OCI-LY3 (cell line): ENCODE data around the gene FOXO1.
A peak's percentile ranks its signal among the peaks of the same experiment; 100 is the strongest.

Source experiments
- H2AFZ ChIP-seq: fragments of 200-600, 300-600 bp; shearing (Covaris generic); 2 replicates; pipeline ENCODE4 v1.6.0; 2014; ENCODE audit warnings: antibody characterized with exemption, low read depth, low read length
- H3K27ac ChIP-seq: fragments of 200-600, 300-600 bp; sonication (generic); 2 replicates; pipeline ENCODE4 v1.5.1; 2014; ENCODE audit warnings: mild to moderate bottlenecking, low read length, moderate library complexity, mixed read lengths
- H3K27me3 ChIP-seq: fragments of 200-600, 300-600 bp; sonication (generic); 2 replicates; pipeline ENCODE4 v1.6.1; 2014; ENCODE audit warnings: low read depth, low read length, mixed read lengths
- H3K36me3 ChIP-seq: fragments of 200-600, 300-600 bp; sonication (generic); replicated peaks from 2 replicates; pipeline ENCODE3; 2014; ENCODE audit warnings: low read depth, low read length, mixed read lengths
- H3K4me1 ChIP-seq: fragments of 300-600, 200-600 bp; sonication (generic); 2 replicates; pipeline ENCODE4 v1.6.1; 2014; ENCODE audit warnings: low read length, mixed read lengths
- H3K4me2 ChIP-seq: fragments of 200-600, 300-600 bp; sonication (generic); 2 replicates; pipeline ENCODE4 v1.6.1; 2014; ENCODE audit warnings: low read length, mixed read lengths
- H3K4me3 ChIP-seq: fragments of 300-600, 200-600 bp; sonication (generic); 2 replicates; pipeline ENCODE4 v1.5.1; 2014; ENCODE audit warnings: antibody characterized with exemption, mild to moderate bottlenecking, low read length, moderate library complexity
- H3K79me2 ChIP-seq: fragments of 300-600, 200-600 bp; shearing (Covaris generic); 2 replicates; pipeline ENCODE4 v1.6.1; 2014; ENCODE audit warnings: mild to moderate bottlenecking, low read length, mixed read lengths
- H3K9ac ChIP-seq: fragments of 300-600, 200-600 bp; shearing (Covaris generic); 2 replicates; pipeline ENCODE4 v1.6.0; 2014; ENCODE audit warnings: mild to moderate bottlenecking, low read length, moderate library complexity
- H3K9me3 ChIP-seq: fragments of 200-600, 300-600 bp; shearing (Covaris generic); 2 replicates; pipeline ENCODE4 v1.6.1; 2014; ENCODE audit warnings: low read length, mixed read lengths; ENCODE audit not compliant: insufficient read depth
- H4K20me1 ChIP-seq: fragments of 200-600, 300-600 bp; sonication (generic); 2 replicates; pipeline ENCODE4 v1.6.1; 2016; ENCODE audit warnings: low read length, mixed read lengths; ENCODE audit not compliant: insufficient read depth
- EZH2phosphoT487 ChIP-seq: fragments of 200-600 bp; shearing (Covaris generic); IDR thresholded peaks from 2 replicates; pipeline ENCODE4 v1.6.1; 2018; ENCODE audit warnings: antibody characterized with exemption, mixed run types, low read depth
- TF ChIP-seq, protein P1 (sequence below): fragments of 200-600, 300-600 bp; sonication (generic); IDR thresholded peaks from 2 replicates; pipeline ENCODE4 v1.5.1; 2014; ENCODE audit warnings: antibody characterized with exemption, low read length, low read depth

FOXO1 gene

DNA sequence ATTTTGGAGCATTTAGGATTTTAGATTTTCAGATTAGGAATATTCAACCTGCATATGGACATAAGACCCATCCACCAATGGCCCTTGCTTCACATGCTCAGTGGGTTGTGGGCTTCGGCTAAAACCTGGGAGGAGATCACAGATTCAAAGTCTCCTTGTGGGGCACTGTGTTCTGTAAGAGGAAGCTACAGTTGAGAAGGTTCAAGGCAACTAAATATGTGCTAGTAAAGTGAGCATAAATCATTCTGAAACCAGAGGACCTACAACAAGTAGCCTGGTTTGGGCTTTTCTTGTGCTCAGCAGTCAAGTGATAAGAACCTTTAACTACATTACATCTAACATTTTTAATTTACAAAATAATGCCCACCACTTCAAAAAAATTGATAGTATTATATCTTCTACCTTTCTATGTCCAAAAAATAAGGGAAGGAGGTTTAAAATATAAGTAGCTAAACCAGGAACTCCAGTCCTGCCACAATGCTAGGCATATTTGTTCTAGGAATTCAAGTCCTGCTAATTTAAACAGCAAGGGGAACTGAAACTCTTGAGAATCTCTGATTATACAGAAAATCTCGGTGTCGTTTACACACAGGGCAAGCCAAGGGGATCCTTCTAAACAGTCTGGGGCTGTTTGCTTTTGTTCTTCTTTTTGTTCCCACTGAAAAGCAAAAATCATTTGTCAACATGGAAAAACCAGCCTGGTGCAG lies 36.6 kb downstream of the FOXO1 start:
- peaks cover 79% of the 10 kb centered on the region for H4K20me1 ChIP-seq
- TF ChIP-seq, protein P1, sequence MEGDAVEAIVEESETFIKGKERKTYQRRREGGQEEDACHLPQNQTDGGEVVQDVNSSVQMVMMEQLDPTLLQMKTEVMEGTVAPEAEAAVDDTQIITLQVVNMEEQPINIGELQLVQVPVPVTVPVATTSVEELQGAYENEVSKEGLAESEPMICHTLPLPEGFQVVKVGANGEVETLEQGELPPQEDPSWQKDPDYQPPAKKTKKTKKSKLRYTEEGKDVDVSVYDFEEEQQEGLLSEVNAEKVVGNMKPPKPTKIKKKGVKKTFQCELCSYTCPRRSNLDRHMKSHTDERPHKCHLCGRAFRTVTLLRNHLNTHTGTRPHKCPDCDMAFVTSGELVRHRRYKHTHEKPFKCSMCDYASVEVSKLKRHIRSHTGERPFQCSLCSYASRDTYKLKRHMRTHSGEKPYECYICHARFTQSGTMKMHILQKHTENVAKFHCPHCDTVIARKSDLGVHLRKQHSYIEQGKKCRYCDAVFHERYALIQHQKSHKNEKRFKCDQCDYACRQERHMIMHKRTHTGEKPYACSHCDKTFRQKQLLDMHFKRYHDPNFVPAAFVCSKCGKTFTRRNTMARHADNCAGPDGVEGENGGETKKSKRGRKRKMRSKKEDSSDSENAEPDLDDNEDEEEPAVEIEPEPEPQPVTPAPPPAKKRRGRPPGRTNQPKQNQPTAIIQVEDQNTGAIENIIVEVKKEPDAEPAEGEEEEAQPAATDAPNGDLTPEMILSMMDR, result no peak
- H3K4me2 ChIP-seq, result peak overlapping the region; percentile 71
- no peaks in the 10 kb centered on the region for H3K27me3 ChIP-seq
- peaks cover 88% of the 10 kb centered on the region for H3K79me2 ChIP-seq
- H3K4me1 ChIP-seq, result peaks cover 52% of the 10 kb centered on the region
- H3K9me3 ChIP-seq, result no peaks in the 10 kb centered on the region
- H3K36me3 ChIP-seq, result peaks cover 5% of the 10 kb centered on the region
- no peak overlapping the region for H2AFZ ChIP-seq
- no peak overlapping the region for H3K9ac ChIP-seq
- peak overlapping the region; percentile 63 for H3K27ac ChIP-seq
- H3K4me3 ChIP-seq, result peak overlapping the region; percentile 46

DNA sequence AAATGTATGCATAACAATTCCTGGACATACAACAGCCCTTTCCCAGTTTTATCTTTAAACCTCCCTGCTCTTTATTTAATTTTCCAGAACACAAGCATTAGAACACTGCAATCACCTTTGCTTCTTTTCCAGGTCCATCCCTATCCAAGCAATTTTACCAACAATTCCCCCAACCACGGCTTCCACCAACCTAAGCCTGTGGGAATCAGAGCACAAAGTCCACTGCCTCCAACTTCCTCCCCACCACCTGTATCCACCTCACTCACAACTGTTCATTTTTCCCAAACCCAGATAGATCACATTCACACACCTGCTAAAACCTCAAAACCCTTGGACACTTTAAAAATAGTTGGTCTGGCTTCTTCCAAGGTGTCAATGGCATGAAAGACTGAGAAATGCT lies 39.5 kb downstream of the FOXO1 start:
- peak overlapping the region; percentile 25 for H3K4me2 ChIP-seq
- no peaks in the 10 kb centered on the region for H3K27me3 ChIP-seq
- TF ChIP-seq EZH2phosphoT487, result no peak
- TF ChIP-seq, protein P1, result no peak
- no peaks in the 10 kb centered on the region for H3K9me3 ChIP-seq
- H4K20me1 ChIP-seq, result peaks cover 88% of the 10 kb centered on the region
- H3K36me3 ChIP-seq, result peaks cover 5% of the 10 kb centered on the region
- H3K4me1 ChIP-seq, result peaks cover 56% of the 10 kb centered on the region
- H3K79me2 ChIP-seq, result peaks cover 88% of the 10 kb centered on the region
- no peak overlapping the region for H2AFZ ChIP-seq
- H3K4me3 ChIP-seq, result no peak overlapping the region
- H3K9ac ChIP-seq, result no peak overlapping the region
- H3K27ac ChIP-seq, result no peak overlapping the region

DNA sequence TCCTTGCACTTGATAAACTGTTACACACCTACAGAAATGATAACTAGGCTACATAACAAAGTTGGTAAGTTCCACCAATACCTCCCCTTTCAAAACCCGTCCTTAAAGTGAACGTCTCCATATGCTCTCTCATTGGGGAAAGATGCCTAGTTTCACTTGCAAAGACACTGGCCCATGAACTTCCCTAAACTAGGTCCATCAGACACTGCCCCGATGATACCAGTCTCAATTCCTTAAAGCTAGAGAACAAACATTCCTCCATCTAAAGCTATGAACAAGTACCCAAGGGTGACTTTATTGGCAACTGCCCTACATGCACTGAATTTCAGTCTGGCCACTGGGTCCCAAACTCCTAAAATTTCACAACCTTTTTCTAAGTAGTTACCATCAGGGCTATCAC lies 39.9 kb downstream of the FOXO1 start:
- Histone ChIP-seq H3K36me3 (peaks cover 5% of the 10 kb centered on the region), H3K4me1 (peaks cover 52% of the 10 kb centered on the region), H4K20me1 (peaks cover 85% of the 10 kb centered on the region), H3K9me3 (no peaks in the 10 kb centered on the region), H3K27me3 (no peaks in the 10 kb centered on the region), H3K79me2 (peaks cover 88% of the 10 kb centered on the region), H3K27ac (no peak overlapping the region), H3K4me3 (no peak overlapping the region), H2AFZ (no peak overlapping the region), H3K4me2 (peak overlapping the region; percentile 25), H3K9ac (no peak overlapping the region)
- TF ChIP-seq EZH2phosphoT487, result no peak
- TF ChIP-seq, protein P1, result no peak

DNA sequence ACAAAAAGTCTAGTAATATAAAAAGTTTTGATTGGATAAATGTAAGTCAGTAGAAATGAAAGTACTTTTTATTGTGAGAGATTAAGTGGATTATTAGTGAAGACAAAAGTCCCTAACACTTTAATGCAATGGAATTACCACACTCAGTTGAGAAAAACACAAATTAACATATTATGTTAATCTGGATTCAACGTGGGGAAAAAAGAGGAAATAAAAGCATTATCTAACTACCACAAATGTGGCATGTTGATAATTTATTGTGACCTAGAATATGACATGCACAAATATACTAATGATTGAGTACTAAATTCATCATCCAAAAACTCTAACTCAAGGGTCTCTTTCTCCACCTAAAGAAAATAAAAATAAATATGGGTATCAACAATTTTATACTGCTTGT lies 41.5 kb downstream of the FOXO1 start:
- TF ChIP-seq, protein P1, result no peak
- TF ChIP-seq EZH2phosphoT487, result no peak
- peaks cover 87% of the 10 kb centered on the region for H3K79me2 ChIP-seq
- H4K20me1 ChIP-seq, result peaks cover 80% of the 10 kb centered on the region
- H3K27me3 ChIP-seq, result no peaks in the 10 kb centered on the region
- H3K36me3 ChIP-seq, result peaks cover 5% of the 10 kb centered on the region
- H3K4me1 ChIP-seq, result peaks cover 39% of the 10 kb centered on the region
- H3K27ac ChIP-seq, result no peak overlapping the region
- H3K4me2 ChIP-seq, result peak overlapping the region; percentile 1; the same call in 1 of the 2 replicates
- H3K9ac ChIP-seq, result no peak overlapping the region
- H2AFZ ChIP-seq, result no peak overlapping the region
- H3K4me3 ChIP-seq, result no peak overlapping the region
- H3K9me3 ChIP-seq, result no peaks in the 10 kb centered on the region
